ENCODE results near the gene ADIPOQ. TPM values are rescaled to one million over a fixed set of nuclear protein-coding genes. Genes with fewer than 3 reads are reported as not detected.
"Not testable (repeated sequence)": the region's sequence is repeated elsewhere in the genome, so short reads cannot be mapped to it uniquely, and the experiment has no call there.

ADIPOQ gene
- total RNA-seq, 1 experiment from 2014 or later = not detected

GRCh38 chr3:186807231-186807630 lies 35.3 kb upstream of the ADIPOQ start:
- H3K4me1 ChIP-seq (ENCODE audit: insufficient read depth, low read length) = peaks cover 25% of the 10 kb centered on the region
- H3K4me2 ChIP-seq (ENCODE audit: low read length) = peak overlapping the region; percentile 86
- no peaks in the 10 kb centered on the region for H3K27me3 ChIP-seq (ENCODE audit: low read length)
- no peak overlapping the region for H3K27ac ChIP-seq (ENCODE audit: low read length)
- no peaks in the 10 kb centered on the region for H3F3A ChIP-seq (ENCODE audit: low read length, unreplicated experiment)
- intact Hi-C loops (cut with micrococcal nuclease) = loop anchor here (2.0 kb wide), 1 partner anchor 16 kb away; no protein-coding TSS in a partner anchor
- peak overlapping the region; percentile 76 for H3K4me3 ChIP-seq (ENCODE audit: low read length)
- peaks cover 7% of the 10 kb centered on the region; the same call in 1 of the 2 replicates for H3K36me3 ChIP-seq (ENCODE audit: low read depth, low read length)
- ATAC-seq = no peak
- H3K9me2 ChIP-seq (replicated peaks; ENCODE audit: low read length) = no peaks in the 10 kb centered on the region
- ChIA-PET POLR2A (ENCODE audit: unreplicated experiment) (interaction anchor here (0.6 kb wide), 3 partner anchors 174 to 730 kb away, joined by 3 to 5 read pairs (median 5); no protein-coding TSS in a partner anchor), CTCF (no interaction called here)
- peak overlapping the region; percentile 93 for H2AFZ ChIP-seq (ENCODE audit: low read length)
- H3K79me2 ChIP-seq (ENCODE audit: low read length) = peaks cover 19% of the 10 kb centered on the region
- H3K9ac ChIP-seq (ENCODE audit: low read length) = peak overlapping the region; percentile 91
- H3K9me3 ChIP-seq (ENCODE audit: low read length) = no peaks in the 10 kb centered on the region
- TF ChIP-seq, protein P1, sequence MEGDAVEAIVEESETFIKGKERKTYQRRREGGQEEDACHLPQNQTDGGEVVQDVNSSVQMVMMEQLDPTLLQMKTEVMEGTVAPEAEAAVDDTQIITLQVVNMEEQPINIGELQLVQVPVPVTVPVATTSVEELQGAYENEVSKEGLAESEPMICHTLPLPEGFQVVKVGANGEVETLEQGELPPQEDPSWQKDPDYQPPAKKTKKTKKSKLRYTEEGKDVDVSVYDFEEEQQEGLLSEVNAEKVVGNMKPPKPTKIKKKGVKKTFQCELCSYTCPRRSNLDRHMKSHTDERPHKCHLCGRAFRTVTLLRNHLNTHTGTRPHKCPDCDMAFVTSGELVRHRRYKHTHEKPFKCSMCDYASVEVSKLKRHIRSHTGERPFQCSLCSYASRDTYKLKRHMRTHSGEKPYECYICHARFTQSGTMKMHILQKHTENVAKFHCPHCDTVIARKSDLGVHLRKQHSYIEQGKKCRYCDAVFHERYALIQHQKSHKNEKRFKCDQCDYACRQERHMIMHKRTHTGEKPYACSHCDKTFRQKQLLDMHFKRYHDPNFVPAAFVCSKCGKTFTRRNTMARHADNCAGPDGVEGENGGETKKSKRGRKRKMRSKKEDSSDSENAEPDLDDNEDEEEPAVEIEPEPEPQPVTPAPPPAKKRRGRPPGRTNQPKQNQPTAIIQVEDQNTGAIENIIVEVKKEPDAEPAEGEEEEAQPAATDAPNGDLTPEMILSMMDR (conservative IDR thresholded peaks at IDR 0.05; ENCODE audit: low read depth, low read length) = no peak
- TF ChIP-seq EZH2phosphoT487 (IDR thresholded peaks at IDR 0.05; ENCODE audit: borderline replicate concordance, low read length) (no peak), EZH2 (IDR thresholded peaks at IDR 0.05; ENCODE audit: low read length, unreplicated experiment) (no peak)
- H4K20me1 ChIP-seq (ENCODE audit: low read length) = no peaks in the 10 kb centered on the region
- DNase-seq = no peak
- BruUV-seq (replicated peaks) = no TSS peak

GRCh38 chr3:186810336-186810996 lies 32.0 kb upstream of the ADIPOQ start:
- no TSS peak for BruUV-seq (replicated peaks)
- Histone ChIP-seq H3K36me3 (ENCODE audit: low read depth, low read length) (no peaks in the 10 kb centered on the region), H3K4me2 (ENCODE audit: low read length) (no peak overlapping the region), H3K4me1 (ENCODE audit: insufficient read depth, low read length) (peaks cover 23% of the 10 kb centered on the region), H3K9me2 (replicated peaks; ENCODE audit: low read length) (no peaks in the 10 kb centered on the region), H3K4me3 (ENCODE audit: low read length) (no peak overlapping the region), H3K27me3 (ENCODE audit: low read length) (no peaks in the 10 kb centered on the region), H3K79me2 (ENCODE audit: low read length) (peaks cover 8% of the 10 kb centered on the region), H3K9ac (ENCODE audit: low read length) (no peak overlapping the region), H3K27ac (ENCODE audit: low read length) (no peak overlapping the region), H4K20me1 (ENCODE audit: low read length) (no peaks in the 10 kb centered on the region), H3F3A (ENCODE audit: low read length, unreplicated experiment) (no peaks in the 10 kb centered on the region), H3K9me3 (ENCODE audit: low read length) (no peaks in the 10 kb centered on the region), H2AFZ (ENCODE audit: low read length) (no peak overlapping the region)
- ATAC-seq (no peak), DNase-seq (no peak)
- TF ChIP-seq EZH2 (IDR thresholded peaks at IDR 0.05; ENCODE audit: low read length, unreplicated experiment) = no peak
- TF ChIP-seq, protein P1 (conservative IDR thresholded peaks at IDR 0.05; ENCODE audit: low read depth, low read length) = no peak
- no peak for TF ChIP-seq EZH2phosphoT487 (IDR thresholded peaks at IDR 0.05; ENCODE audit: borderline replicate concordance, low read length)
- CTCF ChIA-PET = no interaction called here
- POLR2A ChIA-PET (ENCODE audit: unreplicated experiment) = no interaction called here
- intact Hi-C loops (cut with micrococcal nuclease) = no loop called here

DNA sequence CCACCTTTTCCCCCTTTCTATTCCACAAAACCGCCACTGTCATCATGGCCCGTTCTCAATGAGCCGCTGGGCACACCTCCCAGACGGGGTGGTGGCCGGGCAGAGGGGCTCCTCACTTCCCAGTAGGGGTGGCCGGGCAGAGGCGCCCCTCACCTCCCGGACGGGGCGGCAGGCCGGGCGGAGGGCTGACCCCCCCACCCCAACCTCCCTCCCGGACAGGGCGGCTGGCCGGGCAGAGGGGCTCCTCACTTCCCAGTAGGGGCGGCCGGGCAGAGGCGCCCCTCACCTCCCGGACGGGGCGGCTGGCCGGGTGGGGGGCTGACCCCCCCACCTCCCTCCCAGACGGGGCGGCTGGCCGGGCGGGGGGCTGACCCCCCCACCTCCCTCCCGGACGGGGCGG lies 31.2 kb upstream of the ADIPOQ start:
- H3K9me3 ChIP-seq (ENCODE audit: low read length); H3K79me2 ChIP-seq (ENCODE audit: low read length); H4K20me1 ChIP-seq (ENCODE audit: low read length); CTCF ChIA-PET; ATAC-seq; H3K27me3 ChIP-seq (ENCODE audit: low read length); H3K27ac ChIP-seq (ENCODE audit: low read length); intact Hi-C loops (cut with micrococcal nuclease); DNase-seq; H3K4me2 ChIP-seq (ENCODE audit: low read length); H3F3A ChIP-seq (ENCODE audit: low read length, unreplicated experiment); H2AFZ ChIP-seq (ENCODE audit: low read length); BruUV-seq (replicated peaks); H3K9me2 ChIP-seq (replicated peaks; ENCODE audit: low read length); H3K4me3 ChIP-seq (ENCODE audit: low read length); POLR2A ChIA-PET (ENCODE audit: unreplicated experiment); H3K9ac ChIP-seq (ENCODE audit: low read length); H3K36me3 ChIP-seq (ENCODE audit: low read depth, low read length): not testable (repeated sequence)
- H3K4me1 ChIP-seq (ENCODE audit: insufficient read depth, low read length) = peaks cover 25% of the 10 kb centered on the region
